T-helper 2 cell treated with Interferon-gamma antibody and Interleukin-4, amounts not matched to agents 100 ng/mL and 5 ng/mL, for 36 hours (primary cell): ENCODE measurements around the gene RGS6. TPM values are rescaled to one million over a fixed set of nuclear protein-coding genes. Genes with fewer than 3 reads are reported as not detected.

ENCODE experiments used
- intact Hi-C: fragments of 100-400 bp; cut with micrococcal nuclease; formaldehyde crosslinking; loops from one replicate; pipeline ENCODE4 v1.15.1; 2023
- total RNA-seq: library from RNA; stranded (reverse); gene quantifications from 2 replicates; pipeline ENCODE4 v1.2.3, GENCODE V29; 2022

Gene RGS6
- total RNA-seq, 1 donor from 2014 or later: 0.18 TPM

GRCh38 chr14:72599579-72600470, 667.6 kb downstream of the RGS6 start:
- intact Hi-C loops: loop anchor here (10.0 kb wide), 1 partner anchor 155 kb away; no protein-coding TSS in a partner anchor

DNA sequence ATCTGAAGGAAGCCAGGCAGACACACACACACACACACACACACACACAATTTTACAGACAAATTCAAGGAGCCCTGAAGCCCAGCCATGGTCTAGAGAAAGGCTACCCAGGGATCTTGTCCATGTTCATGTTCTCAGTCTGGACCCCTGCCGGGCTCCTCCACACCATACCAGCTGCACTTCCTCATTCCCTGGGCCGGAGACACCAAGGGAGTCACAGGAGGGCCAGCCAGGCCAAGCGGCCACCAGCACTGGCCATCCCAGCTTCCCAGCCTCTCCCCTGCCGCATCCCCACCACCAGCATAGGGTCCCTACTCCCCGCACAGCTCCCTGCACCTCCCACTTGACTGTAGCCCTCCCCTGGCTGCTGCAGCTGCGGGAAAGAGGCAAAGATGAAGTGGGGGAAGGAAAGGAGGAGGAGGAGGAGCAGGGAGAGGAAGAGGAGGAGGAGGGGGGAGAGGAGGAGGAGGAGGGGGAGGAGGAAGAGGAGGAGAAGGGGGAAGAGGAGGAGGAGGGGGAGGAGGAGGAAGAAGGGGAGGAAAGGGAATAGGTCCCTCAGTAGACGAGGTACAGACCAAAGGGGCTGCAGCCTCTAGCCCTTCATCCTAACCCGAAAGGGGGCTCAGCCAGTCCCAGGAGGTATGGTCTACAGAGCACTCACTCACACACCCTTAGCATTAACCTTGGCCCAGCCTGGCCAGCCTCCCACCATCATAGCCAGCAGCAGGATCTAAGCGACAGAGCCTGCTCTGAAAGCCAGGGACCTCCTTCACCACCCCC, 668.5 kb downstream of the RGS6 start:
- intact Hi-C loops: no loop called here

DNA sequence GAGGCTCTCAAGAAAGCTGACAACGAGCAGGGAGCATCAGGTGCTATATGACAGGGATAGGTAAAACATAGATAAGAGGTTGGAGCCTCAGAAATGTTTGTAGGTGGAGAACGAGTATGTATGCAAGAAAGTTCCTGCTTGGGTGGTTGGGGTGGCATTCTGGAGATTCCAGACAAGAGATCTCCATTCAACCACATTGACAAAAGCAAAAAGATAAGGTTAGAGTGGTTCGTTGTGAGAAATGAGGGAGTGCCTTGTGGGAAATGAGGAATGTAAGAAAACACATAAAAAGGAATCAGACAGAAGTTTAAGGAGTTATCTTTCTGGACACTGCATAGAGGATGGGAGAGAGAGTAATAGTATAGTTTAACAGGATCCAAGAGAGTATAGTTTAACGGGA, 671.4 kb downstream of the RGS6 start:
- intact Hi-C loops: no loop called here

GRCh38 chr14:72604133-72604532, 671.9 kb downstream of the RGS6 start:
- intact Hi-C loops: no loop called here

DNA sequence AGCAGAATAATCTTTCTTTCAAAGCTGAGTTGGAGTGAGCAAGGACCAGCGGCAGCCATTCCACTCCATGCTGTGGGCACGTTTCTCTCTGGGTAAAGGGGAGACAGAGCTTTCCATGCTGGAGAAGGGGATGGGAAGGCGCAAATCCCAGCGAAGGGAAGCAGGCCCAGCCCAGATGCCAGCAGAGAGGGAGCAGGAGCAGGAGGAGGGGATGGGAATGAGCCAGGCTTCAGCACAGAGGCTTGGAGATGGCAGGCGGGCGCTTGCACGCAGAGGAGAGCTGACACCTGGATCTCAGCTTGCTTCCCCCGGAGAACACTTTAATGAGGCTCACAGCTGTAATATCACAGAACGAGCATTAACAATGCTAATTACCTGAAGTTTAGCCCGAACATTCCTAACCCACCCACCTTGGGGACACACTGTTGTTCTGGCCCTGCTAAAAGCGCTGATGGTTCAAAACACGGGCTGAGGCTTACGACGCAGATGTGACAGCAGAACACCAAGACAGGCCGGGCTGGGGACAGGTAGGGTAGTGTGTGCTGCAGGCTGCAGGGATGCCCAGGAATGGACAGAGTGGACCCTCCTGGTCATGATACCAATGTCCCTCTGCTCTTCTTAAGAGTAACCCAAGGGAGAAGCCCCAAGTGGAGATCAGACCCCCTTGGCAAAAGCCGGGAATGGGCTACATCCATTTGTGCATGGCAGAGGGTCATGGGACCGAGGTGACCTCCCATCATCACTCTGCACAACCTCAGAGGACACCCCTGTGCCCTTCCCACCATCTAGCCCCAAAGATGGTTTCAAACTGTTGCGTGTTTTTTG, 673.1 kb downstream of the RGS6 start:
- intact Hi-C loops: no loop called here

DNA sequence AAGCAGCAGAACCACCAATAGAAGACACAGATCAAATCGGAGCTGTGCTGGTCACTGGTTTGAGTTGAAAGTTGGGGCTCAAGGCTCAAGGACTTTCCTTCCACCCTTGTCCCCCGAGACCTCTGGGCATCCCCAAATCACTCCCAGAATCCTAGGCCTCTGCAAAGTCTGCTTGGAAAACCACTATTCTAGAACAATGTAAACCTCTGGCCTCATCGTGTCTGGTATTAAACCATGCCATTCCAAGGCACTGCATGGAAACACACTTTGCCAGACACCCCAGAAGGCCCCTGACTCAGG, 673.6 kb downstream of the RGS6 start:
- intact Hi-C loops: no loop called here

- intact Hi-C loops: no loop called here
Observed at GRCh38 chr14:72606879-72607278, 674.6 kb downstream of the RGS6 start.

- intact Hi-C loops: no loop called here
Observed at GRCh38 chr14:72607386-72608130, 675.3 kb downstream of the RGS6 start.

GRCh38 chr14:72608391-72609204, 676.4 kb downstream of the RGS6 start:
- intact Hi-C loops: no loop called here

GRCh38 chr14:72609205-72609916, 677.1 kb downstream of the RGS6 start:
- intact Hi-C loops: no loop called here

DNA sequence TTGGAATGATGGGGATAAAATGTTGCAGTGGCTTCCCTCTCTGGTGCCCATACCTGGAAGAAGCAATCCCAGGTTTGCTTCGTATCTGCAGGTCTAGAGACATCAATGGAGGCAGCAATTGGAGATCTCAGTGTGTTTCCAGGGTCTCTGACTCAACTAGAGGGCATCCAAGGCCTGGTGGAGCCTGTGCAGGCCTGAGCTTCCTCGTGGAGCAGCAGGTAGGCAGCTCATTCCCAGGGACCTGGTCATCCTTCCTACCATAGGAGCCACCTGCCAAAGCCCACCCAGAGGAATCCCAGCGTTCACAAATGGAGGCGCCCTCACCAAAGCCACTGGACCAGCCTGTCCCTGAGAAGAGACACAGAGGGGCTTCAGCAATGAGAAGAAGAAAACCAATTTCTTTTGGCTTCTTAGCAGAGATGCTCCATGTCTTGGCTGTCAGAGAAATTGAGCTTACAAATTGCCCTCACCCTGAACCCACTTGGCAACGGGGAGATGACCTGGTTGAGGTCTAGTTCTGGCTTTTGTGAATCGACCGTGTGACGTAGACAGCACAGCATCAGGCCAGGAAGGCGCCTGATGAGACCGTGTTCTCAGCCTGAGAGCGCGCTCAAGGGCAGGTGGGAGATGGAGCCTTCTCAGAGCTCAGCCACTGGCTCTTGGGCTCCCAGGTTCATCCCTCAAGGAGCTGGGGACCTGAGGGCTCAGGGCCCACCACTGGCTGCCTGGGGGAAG, 678.0 kb downstream of the RGS6 start:
- intact Hi-C loops: no loop called here

GRCh38 chr14:72610831-72611200, 678.6 kb downstream of the RGS6 start:
- intact Hi-C loops: no loop called here

- intact Hi-C loops: no loop called here
Observed at GRCh38 chr14:72611506-72611905, 679.3 kb downstream of the RGS6 start.

DNA sequence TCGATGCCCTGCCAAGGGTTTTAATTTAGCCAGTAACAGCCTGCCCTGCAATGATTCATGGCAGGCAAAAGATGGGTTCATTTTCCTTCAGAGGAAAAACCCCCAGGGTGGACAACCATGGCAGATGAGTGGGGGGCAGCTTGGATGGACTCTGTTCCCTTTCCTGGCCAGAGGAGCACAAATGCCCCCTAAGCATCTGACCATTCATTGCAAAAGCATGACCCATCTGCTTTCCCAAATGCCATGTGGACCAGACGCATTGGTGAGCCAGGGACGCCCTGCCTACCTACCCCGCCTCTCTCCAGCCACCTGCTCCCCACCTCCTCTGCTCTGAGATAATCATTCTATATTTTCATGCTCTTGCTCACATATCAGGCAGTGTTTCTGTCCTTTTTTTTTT, 679.8 kb downstream of the RGS6 start:
- intact Hi-C loops: no loop called here

DNA sequence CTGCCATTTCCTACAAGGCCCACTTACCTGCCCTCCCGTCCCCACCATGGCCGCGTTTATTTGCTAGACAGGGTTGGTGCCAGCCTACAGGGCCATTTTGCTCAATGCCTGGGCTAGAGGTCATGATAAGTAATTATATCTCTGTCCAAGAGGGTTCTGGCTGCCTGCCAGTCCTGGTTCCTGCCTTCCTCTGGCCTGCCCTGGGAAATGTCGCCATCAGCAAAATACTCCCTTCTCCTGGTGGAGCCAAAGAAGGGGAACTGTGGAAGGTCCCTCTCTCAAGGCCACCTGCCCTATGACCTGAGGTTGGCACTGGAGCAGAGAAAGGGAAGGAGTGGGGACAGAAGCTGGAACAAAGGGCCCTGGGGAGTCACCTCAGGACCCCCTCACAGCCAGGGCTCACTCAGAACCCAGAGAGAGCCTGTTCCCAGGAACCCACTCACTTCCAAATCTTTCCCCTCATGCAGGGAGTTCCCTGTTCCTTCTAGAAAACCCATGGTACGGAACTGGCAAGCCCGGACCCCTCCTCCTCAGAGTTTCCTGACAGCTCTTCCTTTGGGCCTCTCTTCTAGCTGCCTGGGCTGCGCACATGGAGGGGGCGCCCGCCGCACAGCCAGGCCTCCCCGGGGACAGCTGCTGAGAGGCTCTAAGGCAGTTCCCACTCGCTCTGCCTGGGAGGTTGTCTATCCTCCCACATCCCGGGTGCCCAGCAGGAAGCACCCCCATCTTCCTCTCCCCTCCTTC, 681.2 kb downstream of the RGS6 start:
- intact Hi-C loops: no loop called here

DNA sequence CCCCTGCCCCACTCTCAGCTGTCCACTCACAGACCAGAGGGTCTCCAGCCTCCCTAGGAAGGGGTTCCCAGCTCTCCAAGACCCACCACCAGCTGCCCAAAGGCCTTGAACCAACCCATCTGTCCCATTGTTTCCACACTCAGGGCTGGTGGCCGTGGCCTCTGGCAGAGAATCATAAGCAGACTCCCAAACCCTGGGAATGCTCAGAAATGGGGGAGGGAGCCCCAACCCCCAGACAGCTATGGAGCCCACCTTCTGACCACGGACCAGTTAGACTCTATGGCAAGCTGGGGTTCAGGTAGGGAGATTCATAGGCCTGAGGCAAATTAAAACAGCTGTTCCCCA, 681.7 kb downstream of the RGS6 start:
- intact Hi-C loops: no loop called here

DNA sequence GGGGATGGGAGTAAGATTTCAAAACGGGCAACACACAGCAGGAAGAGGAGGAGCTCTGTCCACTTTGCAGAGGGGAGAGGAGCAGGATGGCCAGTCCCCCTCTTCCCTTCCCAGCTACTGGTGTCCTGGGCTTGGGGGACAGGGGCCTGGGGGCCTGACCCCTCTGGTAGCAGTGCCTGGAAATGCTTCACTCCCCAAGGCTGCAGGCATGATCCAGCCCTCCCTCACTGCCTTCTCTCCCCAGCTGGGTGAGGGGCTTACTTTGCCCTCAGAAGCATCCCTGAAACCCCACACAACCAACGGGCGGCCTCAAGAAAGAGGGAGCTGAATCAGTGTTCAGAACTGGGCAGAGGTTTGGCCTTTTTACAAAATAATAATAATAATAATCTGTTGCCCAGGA, 682.1 kb downstream of the RGS6 start:
- intact Hi-C loops: no loop called here

DNA sequence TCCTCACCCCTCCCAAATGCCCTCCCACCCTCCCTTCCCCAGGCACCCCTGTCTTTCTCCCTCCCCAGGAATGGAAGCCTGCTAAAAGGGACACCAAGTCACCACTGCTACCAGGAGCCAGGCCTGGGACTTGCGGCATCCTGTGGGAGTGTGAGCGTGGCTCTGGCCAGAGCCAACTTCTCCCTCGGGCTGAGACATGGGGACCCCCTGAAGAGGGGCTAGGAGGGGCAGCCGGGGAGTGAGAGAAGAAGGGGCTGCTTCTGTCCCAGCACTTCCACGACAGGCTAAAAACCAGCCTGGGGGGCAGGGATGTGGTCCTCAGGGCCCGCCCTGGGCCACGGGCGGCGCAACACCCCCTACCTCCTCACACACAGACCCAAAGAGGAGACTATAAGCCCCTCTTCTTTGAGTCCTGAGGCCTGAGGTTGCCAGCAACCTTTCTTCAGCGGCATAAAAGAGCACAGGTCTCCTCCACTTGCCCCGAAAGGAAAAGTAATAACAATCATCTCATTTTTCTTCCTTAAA, 682.7 kb downstream of the RGS6 start:
- intact Hi-C loops: no loop called here
